HG03575 (cell line): ENCODE measurements around the gene HRH2.

Source experiments
- ATAC-seq: cut with Tn5 transposase; IDR thresholded peaks from one replicate; pipeline ENCODE4 v1.9.1; 2021; ENCODE audit not compliant: unreplicated experiment, insufficient number of reproducible peaks, low FRiP score; ENCODE audit errors: extremely low read depth

HRH2 gene

GRCh38 chr5:175729829-175730277 is 72.0 kb downstream of the HRH2 start:
- ATAC-seq = no peak

- ATAC-seq = no peak
Measured at GRCh38 chr5:175731172-175731571, 73.3 kb downstream of the HRH2 start.

GRCh38 chr5:175731756-175732465 is 74.0 kb downstream of the HRH2 start:
- no peak for ATAC-seq

GRCh38 chr5:175733017-175733416 is 75.1 kb downstream of the HRH2 start:
- ATAC-seq = no peak

- no peak for ATAC-seq
Measured at GRCh38 chr5:175734016-175734415, 76.1 kb downstream of the HRH2 start.

- no peak for ATAC-seq
Measured at GRCh38 chr5:175734501-175734900, 76.6 kb downstream of the HRH2 start.

GRCh38 chr5:175735701-175736100 is 77.8 kb downstream of the HRH2 start:
- no peak for ATAC-seq

GRCh38 chr5:175736652-175737051 is 78.8 kb downstream of the HRH2 start:
- ATAC-seq = no peak

GRCh38 chr5:175737481-175737880 is 79.6 kb downstream of the HRH2 start:
- no peak for ATAC-seq

- ATAC-seq = no peak
Measured at GRCh38 chr5:175738126-175738525, 80.3 kb downstream of the HRH2 start.

- ATAC-seq = no peak
Measured at GRCh38 chr5:175738602-175739133, 80.8 kb downstream of the HRH2 start.

GRCh38 chr5:175740014-175740413 is 82.1 kb downstream of the HRH2 start:
- no peak for ATAC-seq

GRCh38 chr5:175741556-175741955 is 83.7 kb downstream of the HRH2 start:
- no peak for ATAC-seq

- ATAC-seq = no peak
Measured at GRCh38 chr5:175742290-175742994, 84.6 kb downstream of the HRH2 start.

GRCh38 chr5:175743676-175744210 is 85.9 kb downstream of the HRH2 start:
- ATAC-seq = no peak

GRCh38 chr5:175745210-175745609 is 87.3 kb downstream of the HRH2 start:
- ATAC-seq = no peak

- no peak for ATAC-seq
Measured at GRCh38 chr5:175746851-175747250, 89.0 kb downstream of the HRH2 start.

GRCh38 chr5:175747539-175748060 is 89.7 kb downstream of the HRH2 start:
- no peak for ATAC-seq

- no peak for ATAC-seq
Measured at GRCh38 chr5:175748650-175749049, 90.8 kb downstream of the HRH2 start.

GRCh38 chr5:175749591-175749990 is 91.7 kb downstream of the HRH2 start:
- ATAC-seq = no peak
